MM.1S (cell line): ENCODE results near the gene NRAS.

Experiments used
- DNase-seq: peaks from one replicate; pipeline ENCODE4 v3.0.0-alpha.2; 2015
- H2AFZ ChIP-seq: fragments of 300-600 bp; sonication (generic); 2 replicates; pipeline ENCODE4 v1.6.0; 2016; ENCODE audit warnings: antibody characterized with exemption, low read length
- H3F3A ChIP-seq: fragments of 300-600 bp; sonication (generic); 2 replicates; pipeline ENCODE4 v1.6.1; 2016; ENCODE audit warnings: mild to moderate bottlenecking, antibody characterized with exemption, low read length, moderate library complexity, mixed read lengths; ENCODE audit not compliant: insufficient read depth
- H3K27ac ChIP-seq: fragments of 300-600 bp; sonication (generic); 2 replicates; pipeline ENCODE4 v1.5.1; 2016; ENCODE audit warnings: mild to moderate bottlenecking, low read length
- H3K27me3 ChIP-seq: fragments of 300-600 bp; sonication (generic); replicated peaks from 2 replicates; pipeline ENCODE4 v1.6.0; 2016; ENCODE audit warnings: low read length; ENCODE audit not compliant: insufficient read depth
- H3K36me3 ChIP-seq: fragments of 300-600 bp; sonication (generic); replicated peaks from 2 replicates; pipeline ENCODE4 v1.6.1; 2016; ENCODE audit warnings: mild to moderate bottlenecking, low read length, mixed read lengths; ENCODE audit not compliant: insufficient read depth
- H3K4me1 ChIP-seq: fragments of 300-600 bp; sonication (generic); 2 replicates; pipeline ENCODE4 v1.6.1; 2016; ENCODE audit warnings: low read length, mixed read lengths
- H3K4me2 ChIP-seq: fragments of 300-600 bp; sonication (generic); 2 replicates; pipeline ENCODE4 v1.6.0; 2016; ENCODE audit warnings: low read depth, low read length
- H3K4me3 ChIP-seq: fragments of 300-600 bp; sonication (generic); 2 replicates; pipeline ENCODE4 v1.5.1; 2016; ENCODE audit warnings: low read length, mixed read lengths
- H3K79me2 ChIP-seq: fragments of 300-600 bp; sonication (generic); 2 replicates; pipeline ENCODE4 v1.6.1; 2016; ENCODE audit warnings: mixed run types, low read length, mixed read lengths
- H3K9ac ChIP-seq: fragments of 300-600 bp; sonication (generic); 2 replicates; pipeline ENCODE4 v1.6.1; 2016; ENCODE audit warnings: low read length, mixed read lengths
- H3K9me2 ChIP-seq: fragments of 300-600 bp; sonication (generic); replicated peaks from 2 replicates; pipeline ENCODE4 v1.6.1; 2016; ENCODE audit warnings: mild to moderate bottlenecking, low read length, mixed read lengths; ENCODE audit not compliant: insufficient read depth
- H3K9me3 ChIP-seq: fragments of 300-600 bp; sonication (generic); replicated peaks from 2 replicates; pipeline ENCODE4 v1.6.1; 2016; ENCODE audit warnings: mild to moderate bottlenecking, low read length, mixed read lengths; ENCODE audit not compliant: insufficient read depth
- H4K20me1 ChIP-seq: fragments of 300-600 bp; sonication (generic); 2 replicates; pipeline ENCODE4 v1.6.1; 2016; ENCODE audit warnings: mild to moderate bottlenecking, low read length, moderate library complexity, mixed read lengths; ENCODE audit not compliant: insufficient read depth
- EZH2 ChIP-seq: fragments of 300-600 bp; sonication (generic); optimal IDR thresholded peaks from 2 replicates; pipeline ENCODE3; 2017; ENCODE audit warnings: low read depth, mild to moderate bottlenecking, antibody characterized with exemption, low read length, mixed read lengths
- EZH2phosphoT487 ChIP-seq: fragments of 300-600 bp; sonication (generic); IDR thresholded peaks from 2 replicates; pipeline ENCODE4 v1.6.1; 2018; ENCODE audit warnings: antibody characterized with exemption, low read length
- TF ChIP-seq, protein P1 (sequence below): fragments of 300-600 bp; sonication (generic); IDR thresholded peaks from 2 replicates; pipeline ENCODE4 v1.5.1; 2016; ENCODE audit warnings: antibody characterized with exemption, low read length, mixed read lengths

NRAS gene

DNA sequence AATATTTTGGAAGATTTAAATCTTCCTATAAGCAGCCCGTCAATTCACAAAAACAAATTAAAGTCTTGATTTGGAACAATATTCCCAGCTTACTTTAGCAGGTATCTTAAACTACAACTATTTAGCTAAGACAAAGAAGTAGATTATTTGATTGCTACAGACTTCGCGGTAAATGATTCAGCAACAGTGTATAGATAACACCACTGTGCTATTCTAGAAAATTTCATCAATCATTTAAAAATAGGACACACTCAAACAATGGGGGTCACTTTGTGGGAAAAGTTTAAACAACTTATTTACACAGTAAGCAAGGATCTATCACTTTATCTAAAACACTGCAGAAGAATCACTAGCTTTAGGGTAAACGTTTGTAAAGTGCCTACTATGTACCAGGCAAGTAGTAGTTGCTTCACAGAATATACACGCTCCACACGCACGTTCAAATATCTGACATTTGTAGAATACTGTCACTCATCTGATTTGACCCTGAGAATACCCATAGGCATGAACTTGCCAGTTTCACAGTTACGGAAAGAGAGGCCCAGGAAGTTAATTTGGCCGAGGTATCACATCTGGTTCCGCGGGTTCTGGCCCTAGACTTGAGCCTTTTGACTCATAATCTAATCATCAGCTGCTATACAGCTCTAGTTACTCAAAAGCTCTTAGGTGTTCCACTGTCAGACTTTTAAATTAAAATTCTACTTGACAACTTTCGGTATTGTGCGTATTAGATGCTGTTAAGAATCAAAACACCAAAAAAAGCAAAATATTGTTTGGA, 47.6 kb downstream of the NRAS start:
- Histone ChIP-seq H4K20me1 (no peaks in the 10 kb centered on the region), H3K79me2 (peaks cover 49% of the 10 kb centered on the region), H3K36me3 (no peaks in the 10 kb centered on the region), H3K4me1 (peaks cover 10% of the 10 kb centered on the region), H3K9ac (peak overlapping the region; percentile 82), H3K27ac (peak overlapping the region; percentile 99), H3K4me3 (peak overlapping the region; percentile 74), H3K9me3 (no peaks in the 10 kb centered on the region), H2AFZ (0 out of 2 replicates have a peak overlapping the region, but pooled peaks have one; percentile 48), H3K9me2 (no peaks in the 10 kb centered on the region), H3K4me2 (peak overlapping the region; percentile 49), H3K27me3 (no peaks in the 10 kb centered on the region), H3F3A (peaks cover 21% of the 10 kb centered on the region)
- DNase-seq: peak; percentile 10
- TF ChIP-seq, protein P1, sequence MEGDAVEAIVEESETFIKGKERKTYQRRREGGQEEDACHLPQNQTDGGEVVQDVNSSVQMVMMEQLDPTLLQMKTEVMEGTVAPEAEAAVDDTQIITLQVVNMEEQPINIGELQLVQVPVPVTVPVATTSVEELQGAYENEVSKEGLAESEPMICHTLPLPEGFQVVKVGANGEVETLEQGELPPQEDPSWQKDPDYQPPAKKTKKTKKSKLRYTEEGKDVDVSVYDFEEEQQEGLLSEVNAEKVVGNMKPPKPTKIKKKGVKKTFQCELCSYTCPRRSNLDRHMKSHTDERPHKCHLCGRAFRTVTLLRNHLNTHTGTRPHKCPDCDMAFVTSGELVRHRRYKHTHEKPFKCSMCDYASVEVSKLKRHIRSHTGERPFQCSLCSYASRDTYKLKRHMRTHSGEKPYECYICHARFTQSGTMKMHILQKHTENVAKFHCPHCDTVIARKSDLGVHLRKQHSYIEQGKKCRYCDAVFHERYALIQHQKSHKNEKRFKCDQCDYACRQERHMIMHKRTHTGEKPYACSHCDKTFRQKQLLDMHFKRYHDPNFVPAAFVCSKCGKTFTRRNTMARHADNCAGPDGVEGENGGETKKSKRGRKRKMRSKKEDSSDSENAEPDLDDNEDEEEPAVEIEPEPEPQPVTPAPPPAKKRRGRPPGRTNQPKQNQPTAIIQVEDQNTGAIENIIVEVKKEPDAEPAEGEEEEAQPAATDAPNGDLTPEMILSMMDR: no peak
- no peak for TF ChIP-seq EZH2phosphoT487
- no peak for TF ChIP-seq EZH2

DNA sequence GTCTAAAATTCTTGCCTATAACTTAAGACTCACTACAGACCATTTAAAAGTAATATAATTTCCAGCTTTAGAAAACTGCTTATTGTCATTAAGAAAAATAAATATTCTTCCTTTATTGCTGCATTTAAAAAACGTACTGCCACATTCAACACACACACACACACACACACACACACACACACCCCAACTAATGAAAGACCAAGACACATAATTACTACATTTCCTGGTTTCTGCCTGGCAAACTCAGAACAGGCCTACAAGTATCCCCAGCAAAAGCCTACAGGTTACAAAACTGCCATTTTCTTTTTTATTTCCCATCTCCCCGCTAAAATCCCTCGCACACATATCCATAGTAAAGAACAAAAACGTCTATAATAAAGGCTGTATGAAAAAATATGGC, 48.2 kb downstream of the NRAS start:
- Histone ChIP-seq H3K27me3 (no peaks in the 10 kb centered on the region), H4K20me1 (no peaks in the 10 kb centered on the region), H2AFZ (no peak overlapping the region), H3F3A (peaks cover 21% of the 10 kb centered on the region), H3K9me3 (no peaks in the 10 kb centered on the region), H3K4me3 (peak overlapping the region; percentile 74; the same call in 1 of the 2 replicates), H3K27ac (no peak overlapping the region), H3K9ac (peak overlapping the region; percentile 82; the same call in 1 of the 2 replicates), H3K79me2 (peaks cover 55% of the 10 kb centered on the region), H3K4me1 (peaks cover 10% of the 10 kb centered on the region), H3K4me2 (peak overlapping the region; percentile 49), H3K36me3 (no peaks in the 10 kb centered on the region), H3K9me2 (no peaks in the 10 kb centered on the region)
- TF ChIP-seq, protein P1: no peak
- TF ChIP-seq EZH2phosphoT487: no peak
- no peak for TF ChIP-seq EZH2
- peak; percentile 13 for DNase-seq

DNA sequence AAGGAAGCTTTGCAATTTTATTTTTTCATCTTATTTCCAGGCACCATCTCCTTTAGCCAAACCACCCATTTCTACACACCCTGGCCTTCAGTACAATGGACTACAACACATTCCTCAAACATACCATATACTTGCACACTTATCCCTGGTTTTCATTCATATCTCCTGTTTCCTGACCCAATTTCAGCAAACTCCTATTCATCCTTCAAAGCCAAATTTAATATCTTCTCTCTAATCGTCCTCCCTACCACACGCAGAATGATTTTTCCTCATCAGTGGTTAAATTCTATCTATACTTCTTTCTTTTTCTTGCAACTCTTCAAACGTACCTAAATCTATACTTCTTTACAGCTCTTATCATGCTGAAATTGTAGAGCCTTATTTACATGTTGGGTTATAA, 49.6 kb downstream of the NRAS start:
- Histone ChIP-seq H3K27me3 (no peaks in the 10 kb centered on the region), H3K9ac (no peak overlapping the region), H3K36me3 (no peaks in the 10 kb centered on the region), H3K9me2 (no peaks in the 10 kb centered on the region), H4K20me1 (no peaks in the 10 kb centered on the region), H3K79me2 (peaks cover 69% of the 10 kb centered on the region), H3K27ac (no peak overlapping the region), H3K4me1 (peaks cover 6% of the 10 kb centered on the region; the same call in 1 of the 2 replicates), H3K4me3 (no peak overlapping the region), H3K9me3 (no peaks in the 10 kb centered on the region), H2AFZ (no peak overlapping the region), H3F3A (peaks cover 21% of the 10 kb centered on the region), H3K4me2 (no peak overlapping the region)
- no peak for TF ChIP-seq EZH2phosphoT487
- TF ChIP-seq, protein P1: no peak
- TF ChIP-seq EZH2: no peak
- DNase-seq: no peak
